ENCODE measurements around the gene PCDHAC2. TPM values are rescaled to one million over a fixed set of nuclear protein-coding genes. Genes with fewer than 3 reads are reported as not detected.

Gene PCDHAC2
- total RNA-seq, 2 experiments from 2014 or later, result not detected

GRCh38 chr5:140982083-140982716 lies 15.9 kb downstream of the PCDHAC2 start:
- POLR2A ChIA-PET, result no interaction called here
- CTCF ChIA-PET, result no interaction called here

GRCh38 chr5:140986117-140986521 lies 19.8 kb downstream of the PCDHAC2 start:
- ChIA-PET POLR2A (interaction anchor here (0.7 kb wide), 1 partner anchor 295 kb away, joined by 3 read pairs; the partner anchor contains the start of gene HARS2), CTCF (no interaction called here)

GRCh38 chr5:140988100-140988499 lies 21.8 kb downstream of the PCDHAC2 start:
- ChIA-PET CTCF (no interaction called here), POLR2A (no interaction called here)

GRCh38 chr5:140988608-140989007 lies 22.3 kb downstream of the PCDHAC2 start:
- ChIA-PET CTCF (no interaction called here), POLR2A (no interaction called here)

DNA sequence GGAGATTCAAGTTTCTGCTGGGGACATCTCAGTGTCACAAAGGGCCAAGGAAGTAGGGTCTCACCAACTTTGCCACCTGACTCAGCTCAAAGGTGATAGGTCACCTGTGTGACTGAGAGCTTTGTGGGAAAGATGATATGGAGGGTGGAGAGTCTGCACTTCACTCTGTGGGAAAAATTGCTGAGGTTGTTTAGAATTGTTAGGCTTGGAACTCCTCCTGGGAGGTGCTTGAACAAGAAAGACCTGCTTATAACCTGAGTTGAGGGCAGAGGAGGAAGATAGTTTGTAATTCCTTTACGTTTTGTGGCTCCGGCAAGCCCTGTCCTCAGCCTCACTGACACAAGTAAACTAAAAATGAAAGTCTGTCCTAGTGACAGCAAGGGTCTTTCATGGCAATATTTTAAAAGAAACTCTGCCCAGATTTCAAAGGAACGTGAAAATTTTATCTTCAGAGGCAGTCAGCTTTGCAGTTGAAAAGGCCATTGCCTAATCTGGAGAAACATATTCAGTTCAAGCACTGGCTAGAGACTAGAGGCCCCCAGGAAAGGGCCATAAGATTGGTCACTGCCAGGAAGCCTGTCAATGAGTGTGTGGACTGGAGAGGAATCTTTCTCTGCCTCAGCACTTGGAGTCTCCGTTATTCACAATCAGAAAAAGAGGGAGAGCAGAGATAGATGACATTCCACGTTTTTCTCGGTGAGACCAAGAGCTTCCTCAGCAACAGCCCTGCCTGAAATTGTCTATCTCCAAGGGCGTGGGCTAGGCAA lies 23.2 kb downstream of the PCDHAC2 start:
- CTCF ChIA-PET, result no interaction called here

DNA sequence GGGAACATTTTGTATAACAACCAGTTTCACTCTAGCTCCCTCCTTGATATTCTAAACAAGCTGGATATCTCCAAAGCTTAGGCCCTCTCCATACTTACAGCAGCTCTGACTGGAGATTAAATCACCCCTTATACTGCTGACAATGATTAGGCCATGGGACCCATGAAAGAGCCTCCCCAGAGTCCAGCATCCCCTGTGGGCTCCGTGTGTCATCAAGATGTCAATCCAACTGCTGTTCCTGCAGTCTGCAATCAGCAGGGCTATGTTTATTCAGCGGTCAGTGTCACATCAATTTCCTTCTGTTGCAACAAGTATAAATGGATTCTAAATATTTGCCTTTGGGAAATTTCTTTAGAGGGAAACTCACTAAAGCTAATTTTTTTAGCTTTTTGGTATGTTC lies 26.6 kb downstream of the PCDHAC2 start:
- CTCF ChIA-PET, result no interaction called here
- POLR2A ChIA-PET, result no interaction called here

More for the DNA sequence above, 23.2 kb downstream of the PCDHAC2 start:
- POLR2A ChIA-PET, result no interaction called here

DNA sequence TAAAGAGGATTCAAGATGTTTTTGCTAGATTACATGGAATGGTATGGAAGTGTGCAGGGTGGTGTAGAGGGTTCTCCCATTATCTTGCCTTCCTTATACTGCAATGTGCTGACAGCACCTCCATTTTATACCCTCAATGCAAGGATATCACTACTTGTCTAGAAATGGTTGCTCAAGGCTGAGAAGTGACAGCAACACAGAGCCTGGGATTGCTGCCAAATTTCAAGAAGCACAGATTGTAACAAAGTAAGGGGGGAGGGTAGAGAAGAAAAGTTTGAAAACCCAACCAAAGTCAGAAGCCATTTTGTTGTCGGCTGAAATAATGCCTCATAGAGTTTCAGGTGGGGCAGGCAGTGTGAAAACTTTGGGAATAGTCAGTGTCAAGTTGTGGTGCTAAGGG lies 29.8 kb downstream of the PCDHAC2 start:
- CTCF ChIA-PET, result no interaction called here
- POLR2A ChIA-PET, result no interaction called here

- ChIA-PET CTCF (interaction anchor here (0.7 kb wide), 1 partner anchor 1209 kb away, joined by 3 read pairs; no protein-coding TSS in a partner anchor), POLR2A (no interaction called here)
Measured at GRCh38 chr5:140998921-140999410, 32.7 kb downstream of the PCDHAC2 start.

DNA sequence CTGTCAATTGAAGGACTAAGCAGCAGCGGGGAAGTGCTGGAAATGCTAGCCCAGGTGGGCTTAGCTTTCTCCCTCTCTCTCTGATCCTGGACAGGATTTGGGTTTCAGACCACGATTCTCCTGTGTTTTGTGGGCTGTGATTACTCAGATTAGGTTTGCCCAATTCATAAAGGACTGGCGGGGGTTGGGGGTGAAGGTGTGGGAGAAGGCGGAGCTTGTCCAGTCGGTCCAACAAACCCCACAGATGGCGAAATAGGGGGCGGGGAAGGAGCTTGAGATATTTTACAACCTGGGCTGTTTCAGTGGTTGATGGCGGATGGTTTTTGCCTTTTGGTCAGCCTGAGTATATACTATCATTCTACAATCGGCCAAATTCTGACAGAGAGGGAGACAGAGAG lies 35.2 kb downstream of the PCDHAC2 start:
- CTCF ChIA-PET, result interaction anchor here (0.6 kb wide), 1 partner anchor 81 kb away, joined by 3 read pairs; no protein-coding TSS in a partner anchor
- POLR2A ChIA-PET, result no interaction called here

DNA sequence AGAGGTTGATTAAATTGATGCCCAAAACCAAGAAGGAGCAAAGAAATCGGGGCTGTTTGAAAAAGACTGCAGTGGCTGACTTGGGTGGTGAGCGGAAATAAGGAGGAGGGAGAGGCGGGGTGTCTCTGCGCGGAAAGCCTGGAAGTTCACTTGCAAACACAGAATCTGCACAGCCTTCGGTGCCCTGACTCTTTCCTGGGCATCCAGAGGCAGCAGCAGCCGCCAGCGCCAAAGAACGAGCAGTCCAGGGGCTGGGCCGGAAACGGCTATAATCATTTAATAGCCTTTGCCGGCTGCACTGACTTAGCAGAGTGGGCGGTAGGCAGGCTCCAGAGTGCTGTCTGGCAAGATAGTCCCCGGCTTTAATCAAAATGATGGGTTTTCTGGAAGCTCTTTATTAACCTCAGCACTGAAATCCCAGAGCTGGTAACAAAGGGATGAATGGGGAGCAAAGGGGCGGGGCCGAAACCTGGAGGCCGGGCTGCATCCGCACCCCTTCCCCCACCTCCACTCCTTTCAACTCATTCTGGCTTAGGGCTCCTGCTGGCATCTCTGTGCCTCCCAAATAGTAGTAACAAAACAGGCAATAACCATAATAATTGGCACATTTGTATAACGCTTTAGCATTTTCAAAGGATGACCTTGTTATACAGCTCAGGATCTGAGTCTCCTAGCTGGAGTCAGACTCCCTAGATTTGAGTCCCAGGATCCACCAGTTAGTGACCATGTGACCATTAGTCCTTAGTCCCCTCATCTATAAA lies 35.7 kb downstream of the PCDHAC2 start:
- ChIA-PET CTCF (no interaction called here), POLR2A (no interaction called here)

DNA sequence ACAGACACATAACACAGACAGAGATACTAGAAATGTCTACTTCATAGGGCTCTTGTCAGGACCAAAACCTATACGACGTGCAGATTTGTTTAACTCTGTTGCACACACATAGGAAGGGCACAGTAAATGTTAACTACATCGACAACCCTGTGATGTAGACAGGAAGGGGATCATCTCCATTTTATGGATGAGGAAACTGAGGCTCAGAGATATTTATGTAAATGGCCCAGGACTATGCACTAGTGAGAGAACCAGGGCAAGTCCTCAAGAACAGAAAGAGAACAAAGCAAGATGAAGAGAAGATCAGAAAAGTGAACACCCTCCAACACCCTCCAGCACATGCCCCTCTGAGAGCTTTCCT lies 36.3 kb downstream of the PCDHAC2 start:
- ChIA-PET CTCF (no interaction called here), POLR2A (no interaction called here)

DNA sequence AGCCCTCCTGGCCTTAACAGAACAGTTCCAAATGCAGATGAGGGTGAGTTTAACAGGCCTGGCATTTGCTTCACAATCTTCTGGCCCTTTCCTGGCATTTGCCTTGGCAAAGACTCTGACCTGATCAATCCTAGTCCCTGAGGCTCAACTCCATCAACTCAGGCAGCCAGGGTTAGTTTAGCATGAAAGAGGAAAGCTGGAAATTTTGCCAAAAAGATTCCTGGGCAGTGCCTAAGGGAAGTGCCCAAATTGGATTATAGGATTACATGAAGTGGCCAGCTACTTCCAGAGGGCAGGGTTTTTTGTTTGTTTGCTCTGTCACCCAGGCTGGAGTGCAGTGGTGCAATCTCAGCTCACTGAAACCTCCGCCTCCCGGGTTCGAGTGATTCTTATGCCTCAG lies 36.8 kb downstream of the PCDHAC2 start:
- ChIA-PET CTCF (no interaction called here), POLR2A (no interaction called here)

- CTCF ChIA-PET, result no interaction called here
Measured at GRCh38 chr5:141003791-141004611, 37.7 kb downstream of the PCDHAC2 start.

DNA sequence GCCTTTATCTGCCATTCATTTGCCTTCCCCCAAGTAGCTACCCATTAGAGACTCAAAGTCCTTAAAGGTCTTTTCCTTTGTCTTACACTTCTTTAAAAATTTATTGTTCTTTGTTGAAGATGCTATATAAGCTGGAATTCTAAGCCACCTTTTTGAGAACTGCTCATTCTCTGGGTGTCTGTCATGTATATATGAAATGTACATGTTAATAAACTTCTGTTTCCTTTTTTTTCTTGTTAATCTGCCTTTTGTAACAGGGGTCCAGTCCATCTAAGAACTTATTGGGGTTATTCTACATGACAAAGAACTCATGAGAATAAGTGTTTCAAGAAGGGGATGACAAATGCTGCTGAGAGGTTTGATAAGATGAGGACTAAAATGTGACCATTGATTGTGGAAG lies 41.5 kb downstream of the PCDHAC2 start:
- ChIA-PET POLR2A (no interaction called here), CTCF (no interaction called here)

More at GRCh38 chr5:141003791-141004611, 37.7 kb downstream of the PCDHAC2 start:
- POLR2A ChIA-PET, result no interaction called here

- ChIA-PET POLR2A (no interaction called here), CTCF (no interaction called here)
Measured at GRCh38 chr5:141010047-141010793, 43.9 kb downstream of the PCDHAC2 start.

DNA sequence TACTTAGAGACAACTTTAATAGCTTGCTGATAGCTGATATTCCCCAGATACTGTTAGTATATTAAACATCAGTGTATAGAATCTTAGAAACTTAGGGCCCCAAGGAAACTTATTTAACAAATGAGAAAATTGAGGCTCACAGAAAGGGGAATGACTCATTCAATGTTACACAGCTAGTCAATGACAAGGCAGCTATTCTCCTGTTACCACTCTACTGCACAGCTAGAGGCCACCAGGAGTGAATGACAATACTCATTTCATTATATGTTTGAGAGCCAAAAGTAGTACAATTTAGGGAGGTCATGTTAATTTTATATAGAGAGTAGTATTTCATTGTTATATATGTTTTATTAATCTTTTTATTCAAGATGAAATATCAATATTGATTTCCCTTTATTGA lies 51.7 kb downstream of the PCDHAC2 start:
- CTCF ChIA-PET, result no interaction called here
- POLR2A ChIA-PET, result no interaction called here

All from activated CD8-positive, alpha-beta memory T cell treated with anti-CD3 and anti-CD28 coated beads for 36 hours (primary cell).